ENCODE measurements around the gene GPC4. TPM values are rescaled to one million over a fixed set of nuclear protein-coding genes. Genes with fewer than 3 reads are reported as not detected.

Gene GPC4
- total and polyA plus RNA-seq, 11 donors: 1.6 to 9.0 (median 5.7) TPM

GRCh38 chrX:133405498-133406185 lies 9.6 kb downstream of the GPC4 start:
- Histone ChIP-seq H3K27me3 (peaks cover 0 to 10% (median 0%) of the 10 kb centered on the region in 9 donors), H3K36me3 (no peaks in the 10 kb centered on the region), H3K4me3 (no peak overlapping the region), H3K4me1 (peaks cover 0 to 3% (median 0%) of the 10 kb centered on the region in 12 donors), H3K9me3 (no peaks in the 10 kb centered on the region), H3K27ac (no peak overlapping the region)
- intact Hi-C loops (cut with DNase I): no loop called here
- ATAC-seq (no peak), DNase-seq (no peak)
- WGBS, 4 donors: 78 to 85% (median 82%) methylated on average over 4 of the region's 4 CpGs
- TF ChIP-seq POLR2A (IDR thresholded peaks at IDR 0.05): no peak
- TF ChIP-seq CTCF (IDR thresholded peaks at IDR 0.05): no peak

GRCh38 chrX:133403984-133404383 lies 11.3 kb downstream of the GPC4 start:
- no peaks in the 10 kb centered on the region for H3K9me3 ChIP-seq
- intact Hi-C loops (cut with DNase I): no loop called here
- H3K27ac ChIP-seq: no peak overlapping the region
- H3K27me3 ChIP-seq: peaks cover 0 to 10% (median 0%) of the 10 kb centered on the region in 9 donors
- TF ChIP-seq CTCF (IDR thresholded peaks at IDR 0.05) (no peak), POLR2A (IDR thresholded peaks at IDR 0.05) (no peak)
- no peak for DNase-seq
- peaks cover 0 to 3% (median 0%) of the 10 kb centered on the region in 12 donors for H3K4me1 ChIP-seq
- H3K4me3 ChIP-seq: no peak overlapping the region
- WGBS, 4 donors: 88 to 98% (median 93%) methylated on average over 4 of the region's 4 CpGs
- no peak for ATAC-seq
- H3K36me3 ChIP-seq: no peaks in the 10 kb centered on the region

GRCh38 chrX:133402830-133403625 lies 12.3 kb downstream of the GPC4 start:
- peaks cover 0 to 3% (median 0%) of the 10 kb centered on the region in 12 donors for H3K4me1 ChIP-seq
- no peak for DNase-seq
- TF ChIP-seq CTCF (IDR thresholded peaks at IDR 0.05) (no peak), POLR2A (IDR thresholded peaks at IDR 0.05) (no peak)
- H3K36me3 ChIP-seq: no peaks in the 10 kb centered on the region
- no peak overlapping the region for H3K4me3 ChIP-seq
- WGBS, 4 donors: 78 to 91% (median 84%) methylated on average over 10 of the region's 10 CpGs
- ATAC-seq: no peak
- intact Hi-C loops (cut with DNase I): no loop called here
- peak overlapping the region in 1 of 12 donors; percentile 43 for H3K27ac ChIP-seq
- no peaks in the 10 kb centered on the region for H3K9me3 ChIP-seq
- H3K27me3 ChIP-seq: peaks cover 0 to 6% (median 0%) of the 10 kb centered on the region in 9 donors

- no peaks in the 10 kb centered on the region for H3K36me3 ChIP-seq
- H3K4me3 ChIP-seq: no peak overlapping the region
- WGBS, 4 donors: 48 to 66% (median 51%) methylated on average over 2 of the region's 2 CpGs
- no peak overlapping the region for H3K27ac ChIP-seq
- ATAC-seq (peak in 1 of 4 donors; percentile 71), DNase-seq (no peak)
- intact Hi-C loops (cut with DNase I): no loop called here
- no peaks in the 10 kb centered on the region for H3K9me3 ChIP-seq
- H3K27me3 ChIP-seq: no peaks in the 10 kb centered on the region
- peaks cover 0 to 3% (median 0%) of the 10 kb centered on the region in 12 donors for H3K4me1 ChIP-seq
- TF ChIP-seq POLR2A (IDR thresholded peaks at IDR 0.05) (no peak), CTCF (IDR thresholded peaks at IDR 0.05) (no peak)
Observed at GRCh38 chrX:133402042-133402453, 13.2 kb downstream of the GPC4 start.
